Rectal smooth muscle tissue (tissue), 1 donor: Measurements from ENCODE around the gene ALOX12.

Source experiments
- H3K27ac ChIP-seq: one replicate; pipeline ENCODE4 v1.7.0; 2013; ENCODE audit warnings: low read depth, low read length, inconsistent platforms
- H3K27me3 ChIP-seq: one replicate; pipeline ENCODE4 v1.7.0; 2013; ENCODE audit warnings: low read length; ENCODE audit not compliant: control insufficient read depth, insufficient read depth
- H3K36me3 ChIP-seq: one replicate; pipeline ENCODE4 v1.7.0; 2013; ENCODE audit warnings: low read length; ENCODE audit not compliant: control insufficient read depth, insufficient read depth
- H3K4me1 ChIP-seq: one replicate; pipeline ENCODE4 v1.7.0; 2013; ENCODE audit warnings: low read length; ENCODE audit not compliant: control insufficient read depth, insufficient read depth
- H3K4me3 ChIP-seq: one replicate; pipeline ENCODE4 v1.7.0; 2013; ENCODE audit warnings: low read length
- H3K9ac ChIP-seq: one replicate; pipeline ENCODE4 v1.7.0; 2013; ENCODE audit warnings: low read length

ALOX12 gene

DNA sequence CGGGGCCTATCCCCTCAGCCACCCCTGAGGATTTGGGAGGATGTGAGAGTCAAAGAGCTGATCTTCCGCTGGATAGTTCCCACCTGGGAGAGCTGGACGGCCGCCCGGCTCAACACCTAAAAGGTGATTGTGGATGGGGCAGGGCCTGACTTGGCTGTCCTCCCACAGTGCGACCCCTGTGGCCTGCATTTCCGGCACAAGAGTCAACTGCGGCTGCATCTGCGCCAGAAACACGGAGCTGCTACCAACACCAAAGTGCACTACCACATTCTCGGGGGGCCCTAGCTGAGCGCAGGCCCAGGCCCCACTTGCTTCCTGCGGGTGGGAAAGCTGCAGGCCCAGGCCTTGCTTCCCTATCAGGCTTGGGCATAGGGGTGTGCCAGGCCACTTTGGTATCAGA, 31.5 kb downstream of the ALOX12 start:
- Histone ChIP-seq H3K4me3 (no peak overlapping the region), H3K9ac (no peak overlapping the region), H3K27ac (no peak overlapping the region), H3K27me3 (peaks cover 8% of the 10 kb centered on the region), H3K4me1 (no peaks in the 10 kb centered on the region), H3K36me3 (no peaks in the 10 kb centered on the region)

DNA sequence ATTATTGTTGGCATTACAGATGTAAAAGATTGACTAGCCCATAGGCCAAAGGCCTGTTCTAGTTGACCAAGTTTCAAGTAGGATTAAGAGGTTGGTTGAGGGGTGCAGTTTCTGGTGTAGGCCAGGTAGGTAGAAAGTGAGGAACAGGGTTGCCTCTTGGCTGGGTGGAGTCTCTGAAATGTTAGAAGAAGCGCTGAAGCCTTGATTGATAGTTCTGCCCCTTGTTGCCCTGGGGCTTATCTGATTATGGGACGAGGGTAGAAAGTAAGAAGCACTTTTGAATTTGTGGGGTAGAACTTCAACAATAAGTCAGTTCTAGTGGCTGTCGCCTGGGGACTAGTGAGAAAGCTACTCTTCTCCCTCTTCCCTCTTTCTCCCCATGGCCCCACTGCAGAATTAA, 33.2 kb downstream of the ALOX12 start:
- Histone ChIP-seq H3K27ac (no peak overlapping the region), H3K36me3 (no peaks in the 10 kb centered on the region)

DNA sequence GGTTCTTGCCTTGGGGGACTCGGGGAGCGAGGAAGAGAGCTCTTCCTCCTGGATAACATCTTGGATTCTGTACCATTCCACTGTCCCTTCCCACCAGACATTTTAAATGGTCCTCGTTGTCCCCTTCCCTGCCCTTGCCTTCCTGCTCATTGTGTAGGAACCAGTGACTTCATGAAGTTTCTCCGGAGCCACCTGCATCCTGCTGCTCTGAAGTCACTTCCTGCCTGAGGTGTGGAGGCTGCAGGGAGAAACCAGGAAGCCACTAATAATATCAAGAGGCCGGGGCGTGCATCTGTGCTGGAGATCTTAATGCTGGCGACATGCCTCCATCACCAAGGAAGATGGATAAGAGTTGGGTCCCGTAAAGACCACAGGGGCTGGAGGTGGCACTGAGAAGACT, 33.8 kb downstream of the ALOX12 start:
- no peak overlapping the region for H3K4me3 ChIP-seq
- no peak overlapping the region for H3K27ac ChIP-seq
- H3K27me3 ChIP-seq: no peaks in the 10 kb centered on the region
- H3K9ac ChIP-seq: no peak overlapping the region
- no peaks in the 10 kb centered on the region for H3K36me3 ChIP-seq
- no peaks in the 10 kb centered on the region for H3K4me1 ChIP-seq

More for the DNA sequence above, 33.2 kb downstream of the ALOX12 start:
- Histone ChIP-seq H3K4me3 (no peak overlapping the region), H3K27me3 (no peaks in the 10 kb centered on the region), H3K9ac (no peak overlapping the region), H3K4me1 (no peaks in the 10 kb centered on the region)

DNA sequence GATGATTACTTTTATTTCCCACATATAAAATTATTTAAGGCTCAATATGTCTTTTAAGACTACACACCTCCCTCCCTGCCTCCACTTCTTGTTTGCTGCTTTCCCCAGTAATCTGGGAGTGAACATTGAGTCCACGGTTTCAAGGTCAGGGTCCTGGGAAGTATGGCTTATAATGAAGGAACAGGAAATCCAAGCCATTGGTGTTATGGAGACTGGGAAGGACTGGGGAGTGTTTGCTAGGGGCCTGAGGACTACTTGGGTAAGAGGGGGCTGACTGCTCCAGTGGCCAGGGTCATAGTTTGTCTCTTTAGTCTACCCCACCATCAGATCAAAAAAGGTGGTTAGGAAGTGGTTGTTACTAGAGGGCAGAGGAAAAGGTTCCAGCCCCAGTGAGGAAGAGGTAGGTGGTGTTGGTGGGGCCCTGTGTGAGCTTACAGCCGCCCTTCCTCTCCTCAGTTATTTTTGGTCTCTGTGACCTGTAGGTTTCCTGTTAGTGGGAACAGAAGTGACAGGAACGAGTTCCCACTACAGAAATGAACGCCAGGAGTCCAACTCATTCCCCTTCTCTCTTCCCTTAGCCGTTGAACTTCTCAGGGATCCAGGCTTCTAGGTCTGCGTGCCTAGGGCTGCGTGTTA, 39.2 kb downstream of the ALOX12 start:
- H3K36me3 ChIP-seq: no peaks in the 10 kb centered on the region
- H3K4me1 ChIP-seq: no peaks in the 10 kb centered on the region
- peak overlapping the region; percentile 35 for H3K9ac ChIP-seq
- peak overlapping the region; percentile 25 for H3K27ac ChIP-seq
- H3K4me3 ChIP-seq: peak overlapping the region; percentile 59
- no peaks in the 10 kb centered on the region for H3K27me3 ChIP-seq

DNA sequence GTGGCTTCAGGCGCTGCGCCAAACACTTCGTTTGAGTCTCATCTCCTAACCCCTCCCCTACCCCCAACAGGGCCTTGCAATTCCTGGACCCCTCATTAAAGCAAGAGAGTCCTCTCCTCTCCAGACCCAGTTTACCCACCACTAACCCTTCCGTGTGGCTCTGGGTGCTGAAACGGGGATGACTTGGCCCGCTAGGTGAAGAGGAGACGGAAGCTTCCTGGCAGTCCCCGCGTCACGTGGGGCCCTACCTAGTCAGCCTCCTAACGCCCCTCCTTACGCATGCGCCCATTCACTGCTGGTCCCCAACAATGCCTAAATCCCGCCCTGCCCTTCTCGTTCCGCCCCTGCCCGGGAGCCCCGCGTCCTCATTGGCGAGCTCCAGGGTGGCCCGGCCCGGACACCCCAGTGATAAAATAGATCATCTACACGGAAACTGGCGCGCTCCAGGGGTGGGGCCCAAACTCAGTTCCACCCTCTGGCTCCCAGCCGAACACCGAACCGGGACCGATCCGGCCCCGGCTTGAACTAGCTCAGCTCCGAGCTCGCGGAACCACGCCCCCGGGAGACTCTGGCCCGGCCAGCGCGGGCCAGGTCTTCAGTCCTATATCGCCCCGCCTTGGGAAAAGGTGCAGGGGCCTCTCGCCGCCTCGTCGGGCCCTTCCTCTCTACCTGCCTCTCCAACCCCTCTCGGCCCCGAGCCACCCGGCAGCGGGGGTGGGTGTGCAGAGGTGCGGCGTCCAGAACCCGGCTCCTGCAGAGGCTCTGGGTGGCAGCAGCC, 39.9 kb downstream of the ALOX12 start, which contains the start of gene SLC16A13:
SLC16A13 (plus strand) TSS at position 425 of the 778 bp plus-strand sequence. CDS start 368 bp downstream, outside the sequence.
- H3K4me1 ChIP-seq: no peaks in the 10 kb centered on the region
- peak within 1 kb of the TSS; percentile 59 for H3K4me3 ChIP-seq
- H3K27me3 ChIP-seq: no peaks in the 10 kb centered on the region
- peak within 1 kb of the TSS; percentile 62 for H3K9ac ChIP-seq
- H3K27ac ChIP-seq: peak within 1 kb of the TSS; percentile 25
- H3K36me3 ChIP-seq: no peaks in the 10 kb centered on the region

DNA sequence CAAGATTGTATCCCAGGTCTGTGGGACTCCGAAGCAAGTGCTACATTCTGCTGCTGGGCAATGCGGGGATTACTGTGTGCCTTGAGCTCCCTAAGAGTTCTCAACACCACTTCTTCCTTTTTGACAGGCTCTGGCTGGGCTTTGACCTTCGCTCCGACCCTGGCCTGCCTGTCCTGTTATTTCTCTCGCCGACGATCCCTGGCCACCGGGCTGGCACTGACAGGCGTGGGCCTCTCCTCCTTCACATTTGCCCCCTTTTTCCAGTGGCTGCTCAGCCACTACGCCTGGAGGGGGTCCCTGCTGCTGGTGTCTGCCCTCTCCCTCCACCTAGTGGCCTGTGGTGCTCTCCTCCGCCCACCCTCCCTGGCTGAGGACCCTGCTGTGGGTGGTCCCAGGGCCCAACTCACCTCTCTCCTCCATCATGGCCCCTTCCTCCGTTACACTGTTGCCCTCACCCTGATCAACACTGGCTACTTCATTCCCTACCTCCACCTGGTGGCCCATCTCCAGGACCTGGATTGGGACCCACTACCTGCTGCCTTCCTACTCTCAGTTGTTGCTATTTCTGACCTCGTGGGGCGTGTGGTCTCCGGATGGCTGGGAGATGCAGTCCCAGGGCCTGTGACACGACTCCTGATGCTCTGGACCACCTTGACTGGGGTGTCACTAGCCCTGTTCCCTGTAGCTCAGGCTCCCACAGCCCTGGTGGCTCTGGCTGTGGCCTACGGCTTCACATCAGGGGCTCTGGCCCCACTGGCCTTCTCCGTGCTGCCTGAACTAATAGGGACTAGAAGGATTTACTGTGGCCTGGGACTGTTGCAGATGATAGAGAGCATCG, 42.4 kb downstream of the ALOX12 start:
- H3K27ac ChIP-seq: no peak overlapping the region
- H3K9ac ChIP-seq: no peak overlapping the region
- H3K4me1 ChIP-seq: peaks cover 5% of the 10 kb centered on the region
- H3K36me3 ChIP-seq: no peaks in the 10 kb centered on the region
- peaks cover 5% of the 10 kb centered on the region for H3K27me3 ChIP-seq
- no peak overlapping the region for H3K4me3 ChIP-seq

DNA sequence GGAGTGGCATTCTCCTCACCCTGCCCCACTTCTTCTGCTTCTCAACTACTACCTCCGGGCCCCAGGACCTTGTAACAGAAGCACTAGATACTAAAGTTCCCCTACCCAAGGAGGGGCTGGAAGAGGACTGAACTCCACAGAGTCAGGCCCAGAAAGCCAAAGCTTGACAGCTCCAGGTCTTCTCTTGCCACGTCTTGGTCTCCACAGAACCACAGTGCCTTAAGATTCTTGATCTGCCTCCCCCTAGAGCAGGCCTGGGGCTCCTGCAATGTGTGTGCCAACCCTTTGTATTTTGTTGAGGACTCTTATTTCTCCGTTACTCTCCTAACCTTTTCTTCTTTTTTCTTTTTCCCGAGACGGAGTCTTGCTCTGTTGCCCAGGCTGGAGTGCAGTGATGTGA, 44.0 kb downstream of the ALOX12 start:
- Histone ChIP-seq H3K27ac (no peak overlapping the region), H3K4me3 (no peak overlapping the region), H3K36me3 (no peaks in the 10 kb centered on the region), H3K27me3 (peaks cover 10% of the 10 kb centered on the region), H3K9ac (no peak overlapping the region), H3K4me1 (peaks cover 10% of the 10 kb centered on the region)

DNA sequence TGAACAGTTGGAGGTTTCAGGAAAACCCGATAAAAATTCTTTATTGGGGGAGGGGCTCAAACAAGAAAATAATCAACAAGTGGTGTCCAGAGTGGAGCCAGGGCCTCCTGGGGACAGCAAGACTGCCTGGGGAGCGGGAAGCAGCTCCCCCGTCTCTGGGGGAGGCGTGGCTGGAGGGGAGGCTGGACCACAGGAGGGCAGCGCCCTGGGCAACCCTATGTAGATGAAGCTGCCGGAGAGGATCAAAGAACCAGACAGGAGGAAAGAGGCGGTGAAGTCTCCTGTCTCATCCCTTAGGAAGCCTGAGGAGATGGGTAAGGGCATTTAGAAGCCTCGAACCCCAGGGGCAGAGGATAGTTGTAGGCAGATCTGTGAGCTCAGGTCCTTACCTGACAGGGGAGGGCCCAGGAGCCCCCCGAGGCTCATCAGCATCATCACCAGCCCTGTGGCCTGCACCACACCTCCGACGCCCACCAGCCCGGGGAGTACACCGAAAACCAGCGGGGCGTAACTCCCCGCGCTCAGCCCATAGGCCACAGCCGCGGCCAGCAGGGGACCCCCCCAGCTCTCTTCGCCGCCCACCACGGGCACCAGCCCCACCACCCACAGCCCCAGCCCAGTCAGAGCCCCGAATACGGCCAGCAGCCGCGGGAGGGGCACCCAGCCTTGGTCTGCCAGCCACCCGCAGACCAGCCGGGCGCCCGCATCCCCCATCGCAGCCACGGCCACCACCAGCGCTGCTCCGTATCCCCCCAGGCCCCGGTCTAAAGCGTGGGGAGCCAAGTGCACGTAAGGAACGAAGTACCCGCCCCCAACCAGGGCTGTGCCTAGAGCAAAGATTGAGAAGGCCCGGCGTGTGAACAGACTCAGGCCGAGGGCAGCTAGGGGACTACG, 46.0 kb downstream of the ALOX12 start:
- Histone ChIP-seq H3K27me3 (peaks cover 10% of the 10 kb centered on the region), H3K4me1 (peaks cover 17% of the 10 kb centered on the region), H3K9ac (no peak overlapping the region)

DNA sequence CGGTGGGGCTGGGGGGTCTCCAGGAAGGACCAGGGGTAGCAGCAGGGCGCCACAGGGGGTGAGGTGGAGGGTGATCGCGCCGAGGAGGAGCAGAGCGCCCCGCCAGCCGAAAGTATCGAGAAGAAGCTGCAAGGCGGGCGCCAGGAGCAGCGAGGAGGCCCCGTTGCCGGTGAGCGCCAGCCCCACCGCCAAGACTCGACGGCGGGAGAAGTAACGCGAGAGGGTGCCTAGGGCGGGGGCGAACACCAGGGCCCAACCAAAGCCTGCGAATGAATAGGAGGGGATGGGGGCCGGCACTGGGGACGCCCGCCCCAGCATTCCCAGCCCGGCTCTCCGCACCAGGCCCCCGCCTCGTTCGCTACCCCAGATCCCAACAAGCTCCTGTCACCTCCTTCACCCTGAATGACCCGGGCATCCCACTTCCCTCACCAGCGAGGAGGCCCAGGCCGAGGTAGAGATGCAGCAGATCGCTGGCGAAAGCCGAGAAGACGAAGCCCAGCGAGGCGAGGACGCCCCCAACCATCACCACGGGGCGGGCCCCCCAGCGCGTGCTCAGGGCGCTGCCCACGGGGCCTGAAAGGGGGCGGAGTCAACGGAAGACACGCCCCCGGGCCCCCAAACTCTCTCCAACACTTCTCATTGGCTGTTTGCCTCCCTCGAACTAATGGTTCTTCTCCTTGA, 46.8 kb downstream of the ALOX12 start:
- peak overlapping the region; percentile 66 for H3K4me3 ChIP-seq
- H3K27me3 ChIP-seq: peaks cover 10% of the 10 kb centered on the region
- H3K4me1 ChIP-seq: peaks cover 17% of the 10 kb centered on the region
- no peaks in the 10 kb centered on the region for H3K36me3 ChIP-seq
- no peak overlapping the region for H3K27ac ChIP-seq
- H3K9ac ChIP-seq: no peak overlapping the region

More for the DNA sequence above, 46.0 kb downstream of the ALOX12 start:
- Histone ChIP-seq H3K27ac (no peak overlapping the region), H3K36me3 (no peaks in the 10 kb centered on the region), H3K4me3 (no peak overlapping the region)

DNA sequence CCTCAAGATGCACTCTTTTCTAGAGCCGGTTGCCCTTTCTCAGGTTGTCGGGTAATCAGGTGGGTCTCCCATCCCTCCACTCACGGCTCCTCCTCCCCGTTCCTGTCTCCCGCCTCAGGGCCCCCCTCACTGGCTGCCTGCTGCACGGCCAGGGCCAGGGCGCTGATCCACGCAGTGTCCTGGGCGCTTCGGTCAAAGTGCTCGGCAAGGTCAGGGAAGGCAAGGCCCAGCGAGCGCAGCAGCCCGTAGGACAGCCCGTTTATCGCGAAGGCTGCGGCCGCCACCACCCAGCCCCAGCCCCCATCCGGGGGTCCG, 47.3 kb downstream of the ALOX12 start:
- H3K36me3 ChIP-seq: no peaks in the 10 kb centered on the region
- H3K9ac ChIP-seq: peak overlapping the region; percentile 1
- peaks cover 10% of the 10 kb centered on the region for H3K27me3 ChIP-seq
- H3K27ac ChIP-seq: peak overlapping the region; percentile 3
- peak overlapping the region; percentile 66 for H3K4me3 ChIP-seq
- peaks cover 17% of the 10 kb centered on the region for H3K4me1 ChIP-seq

DNA sequence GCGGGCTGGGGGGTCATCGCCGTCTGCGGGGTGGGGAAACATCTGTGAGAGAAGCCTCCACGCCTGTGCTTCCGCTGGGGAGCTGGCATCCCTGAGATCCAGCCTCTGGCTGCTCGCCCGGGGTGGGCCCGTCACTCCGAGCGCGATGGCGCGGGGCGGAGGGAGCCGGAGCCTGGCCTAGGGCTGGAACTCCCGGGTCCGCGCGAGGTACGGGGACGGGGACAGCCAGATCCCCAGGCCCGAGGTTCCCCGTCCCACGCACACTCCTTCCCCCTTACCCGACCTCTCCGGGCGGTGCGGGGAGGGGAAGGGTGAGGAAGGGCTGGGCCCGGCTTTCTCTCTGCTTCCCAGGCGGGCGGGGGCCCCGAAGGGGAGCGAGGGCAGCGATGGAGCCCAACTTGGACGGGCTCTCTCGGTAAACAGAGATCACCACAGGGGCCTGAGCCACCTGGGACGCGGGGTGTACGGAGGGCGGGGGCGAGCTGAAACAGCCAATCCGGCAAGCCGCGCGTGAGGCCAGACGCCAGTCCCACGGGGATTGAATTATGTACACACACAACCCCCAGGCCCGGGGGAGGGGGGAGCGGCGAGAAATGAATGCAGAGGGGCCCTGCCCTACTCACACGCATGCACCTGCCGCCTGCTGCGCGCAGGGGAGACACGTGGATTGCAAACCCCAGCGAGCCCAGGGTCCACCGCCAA, 47.8 kb downstream of the ALOX12 start, which contains the start of gene SLC16A11:
SLC16A11 (minus strand) TSS at position 596 of the 702 bp plus-strand sequence; CDS start at position 17, 579 bp downstream.
- H3K4me3 ChIP-seq: peak within 1 kb of the TSS; percentile 66
- peak within 1 kb of the TSS; percentile 3 for H3K27ac ChIP-seq
- H3K9ac ChIP-seq: peak within 1 kb of the TSS; percentile 1
- H3K4me1 ChIP-seq: peaks cover 17% of the 10 kb centered on the region
- no peaks in the 10 kb centered on the region for H3K36me3 ChIP-seq
- peaks cover 10% of the 10 kb centered on the region for H3K27me3 ChIP-seq
